ENCODE measurements around the gene TSACC.

Gene TSACC

DNA sequence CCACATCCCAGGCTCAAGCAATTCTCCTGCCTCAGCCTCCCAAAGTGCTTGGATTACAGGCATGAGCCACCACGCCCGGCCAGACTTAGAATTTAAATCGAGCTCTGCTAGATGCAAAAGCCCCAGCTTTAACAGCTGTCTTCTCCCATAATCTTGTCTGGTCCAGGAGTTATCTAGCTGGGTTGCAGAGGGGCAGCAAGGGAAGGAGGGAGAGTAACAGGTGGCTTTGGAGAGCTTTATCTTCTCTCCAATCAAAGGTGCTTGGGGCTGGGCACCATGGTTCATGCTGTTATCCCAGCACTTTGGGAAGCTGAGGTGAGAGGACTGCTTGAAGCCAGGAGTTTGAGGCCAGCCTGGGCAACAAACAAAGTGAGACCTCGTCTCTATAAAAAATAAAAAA lies 34.5 kb downstream of the TSACC start:
- in situ Hi-C loops (cut with HindIII; ENCODE audit: low sequenced_read_pairs), result no loop called here

DNA sequence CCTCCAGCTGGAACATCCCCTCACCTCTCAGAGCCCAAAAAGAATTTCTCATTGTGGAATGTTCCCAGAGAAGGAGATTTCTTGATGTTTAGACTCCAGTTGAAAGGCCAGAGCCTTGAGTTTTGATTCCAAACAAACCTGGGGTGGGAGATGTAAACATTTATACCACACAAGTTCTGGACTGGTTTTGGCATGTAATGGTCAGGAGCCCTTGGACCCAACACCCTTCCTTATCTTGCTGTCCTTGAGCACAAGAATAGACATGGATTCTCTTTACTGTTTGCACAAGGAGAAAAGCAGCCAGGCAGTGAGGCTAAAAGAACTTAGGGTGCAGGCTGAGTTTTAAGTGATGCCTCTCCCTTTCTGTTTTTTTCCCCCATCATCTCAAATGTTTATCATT lies 35.2 kb downstream of the TSACC start:
- in situ Hi-C loops (cut with HindIII; ENCODE audit: low sequenced_read_pairs), result no loop called here

DNA sequence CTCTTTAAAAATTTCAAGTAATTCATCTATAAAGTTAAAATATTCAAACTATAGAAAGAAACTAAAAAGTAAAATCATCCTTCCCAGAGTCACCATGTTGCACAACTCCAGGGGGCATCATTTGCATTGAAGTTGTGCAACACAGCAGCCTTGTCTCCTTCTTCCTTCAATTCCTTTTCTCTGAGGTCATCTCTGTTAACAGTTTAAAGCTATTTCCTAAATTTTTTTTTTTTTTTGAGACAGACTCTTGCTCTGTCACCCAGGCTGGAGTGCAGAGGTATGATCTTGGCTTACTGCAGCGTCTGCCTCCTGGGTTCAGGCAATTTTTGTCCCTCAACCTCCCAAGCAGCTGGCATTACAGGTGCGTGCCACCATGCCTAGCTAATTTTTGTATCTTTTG lies 37.8 kb downstream of the TSACC start:
- in situ Hi-C loops (cut with HindIII; ENCODE audit: low sequenced_read_pairs), result no loop called here

DNA sequence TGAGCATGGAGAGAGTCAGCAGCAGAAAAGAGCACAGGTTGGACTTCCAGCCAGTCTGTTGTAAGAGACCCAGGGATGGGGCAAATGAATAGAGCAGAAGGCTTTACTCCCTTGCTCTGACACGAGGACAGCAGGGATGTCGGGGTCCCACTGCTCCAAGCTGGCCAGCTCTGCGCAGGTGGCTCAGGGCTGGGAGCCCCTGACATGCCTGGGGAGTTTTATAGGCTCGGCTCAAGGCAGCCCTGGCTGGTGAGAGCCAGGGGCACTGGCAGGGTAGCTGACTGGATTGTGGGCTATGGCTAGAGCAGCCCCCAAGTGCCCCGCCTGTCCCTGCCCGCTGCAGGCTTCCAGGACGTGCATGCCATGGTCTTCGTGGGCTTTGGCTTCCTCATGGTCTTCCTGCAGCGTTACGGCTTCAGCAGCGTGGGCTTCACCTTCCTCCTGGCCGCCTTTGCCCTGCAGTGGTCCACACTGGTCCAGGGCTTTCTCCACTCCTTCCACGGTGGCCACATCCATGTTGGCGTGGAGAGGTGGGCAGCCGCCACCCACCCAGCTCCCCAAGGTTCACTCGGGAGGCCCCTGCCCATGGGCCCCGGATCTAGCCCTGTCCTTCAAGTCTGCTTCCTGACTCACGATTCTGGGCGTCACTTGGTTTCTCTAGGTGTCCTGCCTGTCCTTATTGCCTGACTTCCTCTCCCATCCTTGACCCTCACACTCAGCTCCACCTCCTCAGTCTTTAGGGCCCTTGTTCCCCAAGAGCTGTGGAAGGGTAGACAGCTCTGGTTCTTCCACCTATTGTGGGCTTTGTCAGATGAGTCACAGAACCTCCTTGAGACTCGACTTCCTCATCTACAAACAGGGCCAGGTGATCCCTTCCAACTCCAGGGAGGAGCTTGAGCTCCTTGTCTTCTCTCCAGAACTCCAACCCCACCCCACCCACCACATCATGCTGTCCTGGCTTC lies 38.9 kb downstream of the TSACC start:
- in situ Hi-C loops (cut with HindIII; ENCODE audit: low sequenced_read_pairs), result no loop called here

DNA sequence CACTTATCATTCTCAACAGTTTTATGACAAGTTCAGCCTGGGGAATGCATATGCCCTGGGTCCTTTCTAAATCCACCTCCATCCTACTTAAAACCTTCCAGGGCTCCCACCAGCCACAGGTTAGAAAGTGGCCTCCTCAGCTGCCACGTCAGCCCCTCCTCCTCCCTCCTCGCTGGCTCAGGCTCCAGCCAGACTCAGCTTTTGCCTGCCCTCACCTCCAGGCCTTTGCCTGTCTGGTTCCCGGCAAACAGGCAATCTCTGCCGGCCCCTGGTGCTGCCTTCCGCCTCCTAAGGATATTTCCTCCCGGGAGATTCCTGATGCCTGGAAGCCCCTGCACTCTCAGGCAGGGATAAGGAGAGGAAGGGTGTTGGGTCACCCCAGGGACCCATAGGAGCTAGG lies 40.2 kb downstream of the TSACC start:
- in situ Hi-C loops (cut with HindIII; ENCODE audit: low sequenced_read_pairs), result no loop called here

DNA sequence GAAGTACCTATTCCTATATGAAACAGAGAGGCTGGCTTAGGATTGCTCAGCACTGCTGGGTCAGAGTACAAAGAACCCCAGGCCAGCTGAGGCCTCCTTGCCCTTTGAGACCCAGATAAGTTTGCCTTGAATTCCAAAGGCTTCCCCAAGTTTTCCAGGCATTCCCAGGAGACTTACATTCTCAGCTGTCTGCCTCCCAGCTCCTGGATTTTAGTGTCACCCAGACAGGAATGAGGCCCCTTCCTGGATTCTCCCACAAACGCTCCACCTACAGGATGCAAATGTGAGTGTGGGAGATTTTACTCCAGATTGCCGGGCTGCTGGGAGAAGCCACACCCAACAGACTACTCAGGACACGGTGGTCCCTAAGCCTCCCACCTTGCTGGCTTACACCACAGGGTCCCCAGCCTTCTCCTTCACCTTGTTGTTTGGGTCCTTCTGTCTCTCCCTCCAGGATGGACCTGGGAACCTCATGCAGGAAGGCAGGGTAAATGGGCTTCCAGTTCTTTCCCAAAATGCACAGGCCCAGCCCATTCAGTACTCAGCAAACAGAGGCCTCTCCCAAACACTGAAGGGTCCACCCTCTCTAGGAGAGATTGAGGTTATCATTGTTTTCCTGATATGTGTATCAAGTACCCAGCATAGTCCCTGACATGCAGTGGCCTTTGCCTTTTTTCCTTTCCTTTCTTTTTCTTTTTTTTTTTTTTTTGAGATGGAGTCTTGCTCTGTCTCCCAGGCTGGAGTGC lies 41.3 kb downstream of the TSACC start:
- in situ Hi-C loops (cut with HindIII; ENCODE audit: low sequenced_read_pairs), result no loop called here

DNA sequence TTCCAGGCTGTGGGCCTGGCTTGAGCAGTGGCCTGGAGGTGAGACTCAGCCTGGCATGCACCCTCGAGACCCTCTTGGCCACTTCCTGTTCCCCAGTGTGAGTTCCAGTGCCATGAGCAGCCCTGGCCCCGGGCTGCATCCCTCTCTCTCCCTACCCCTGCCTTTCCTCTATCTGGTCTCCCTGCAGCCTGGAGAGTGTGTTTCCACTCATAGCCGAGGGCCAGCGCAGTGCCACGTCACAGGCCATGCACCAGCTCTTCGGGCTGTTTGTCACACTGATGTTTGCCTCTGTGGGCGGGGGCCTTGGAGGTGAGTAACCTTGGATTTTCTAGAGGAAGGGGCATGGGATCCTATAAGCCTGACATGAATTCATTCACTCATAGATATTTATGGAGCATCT lies 44.2 kb downstream of the TSACC start:
- in situ Hi-C loops (cut with HindIII; ENCODE audit: low sequenced_read_pairs), result no loop called here

DNA sequence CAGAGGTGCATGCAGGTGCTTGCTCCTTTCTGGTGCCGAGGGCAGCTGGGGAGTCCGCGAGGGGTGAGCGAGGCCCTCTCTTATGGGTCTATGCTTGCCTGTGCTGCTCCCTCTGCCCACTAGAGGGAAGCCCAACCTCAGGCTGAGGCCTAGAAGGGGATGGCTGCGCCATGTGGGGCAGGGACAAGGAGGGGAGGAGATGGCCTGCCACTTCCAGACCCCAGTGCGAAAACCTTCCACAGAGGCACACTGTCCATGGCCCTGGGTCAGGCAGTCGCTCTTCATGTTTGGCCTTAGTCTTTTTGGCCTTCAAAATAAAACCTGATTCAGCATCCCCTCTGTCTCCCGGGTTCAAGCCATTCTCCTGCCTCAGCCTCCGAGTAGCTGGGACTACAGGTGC lies 44.7 kb downstream of the TSACC start:
- in situ Hi-C loops (cut with HindIII; ENCODE audit: low sequenced_read_pairs), result no loop called here

DNA sequence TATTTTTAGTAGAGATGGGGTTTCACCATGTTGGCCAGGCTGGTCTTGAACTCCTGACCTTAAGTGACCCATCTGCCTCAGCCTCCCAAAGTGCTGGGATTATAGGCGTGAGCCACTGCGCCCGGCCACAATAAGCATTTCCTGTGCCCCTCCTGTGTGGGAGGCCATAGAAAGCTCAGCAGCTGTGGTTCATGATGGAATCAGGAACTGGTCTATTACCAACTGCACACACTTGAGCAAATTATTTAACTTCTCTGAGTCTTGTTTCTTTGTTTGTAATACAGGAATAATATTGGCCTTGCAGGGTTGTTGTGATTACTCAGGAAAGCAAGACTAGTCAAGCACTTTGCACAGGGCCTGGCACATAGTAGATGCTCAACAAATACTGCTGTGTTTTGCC lies 45.7 kb downstream of the TSACC start:
- in situ Hi-C loops (cut with HindIII; ENCODE audit: low sequenced_read_pairs), result no loop called here

DNA sequence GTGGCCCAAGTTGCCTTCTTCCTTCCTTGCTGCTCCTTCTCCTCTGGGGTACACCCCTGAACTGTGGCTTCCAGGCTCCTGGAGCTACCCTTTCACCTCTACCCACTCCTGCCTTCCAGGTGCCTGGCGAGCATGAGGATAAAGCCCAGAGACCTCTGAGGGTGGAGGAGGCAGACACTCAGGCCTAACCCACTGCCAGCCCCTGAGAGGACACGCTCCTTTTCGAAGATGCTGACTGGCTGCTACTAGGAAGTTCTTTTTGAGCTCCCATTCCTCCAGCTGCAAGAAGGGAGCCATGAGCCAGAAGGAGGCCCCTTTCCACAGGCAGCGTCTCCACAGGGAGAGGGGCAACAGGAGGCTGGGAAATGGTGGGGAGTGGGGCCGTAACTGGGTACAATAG lies 46.3 kb downstream of the TSACC start:
- in situ Hi-C loops (cut with HindIII; ENCODE audit: low sequenced_read_pairs), result no loop called here

DNA sequence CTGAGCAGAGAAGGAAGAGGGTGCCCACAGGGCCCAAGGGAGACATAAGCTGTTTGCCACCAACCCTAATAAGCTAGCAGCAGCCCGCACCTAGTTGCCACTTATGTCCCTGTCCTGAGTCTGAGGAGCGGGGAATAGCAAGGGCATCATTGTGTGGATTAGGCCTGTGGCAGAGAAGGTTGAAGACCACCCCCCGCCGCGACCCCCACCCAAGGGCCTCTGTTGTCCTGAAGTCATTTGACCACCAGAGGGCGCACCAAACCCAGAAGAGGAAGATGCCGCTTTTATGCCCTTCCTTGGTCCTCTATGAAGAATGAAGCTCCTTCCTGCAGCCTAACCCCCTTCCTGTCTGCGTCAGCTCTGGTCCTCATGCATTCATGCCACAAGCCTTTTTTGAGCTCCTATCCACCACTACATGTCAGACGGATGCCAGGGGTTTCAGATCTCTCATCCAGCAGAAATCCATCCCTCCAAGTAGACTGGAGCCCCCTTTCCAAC lies 47.3 kb downstream of the TSACC start:
- in situ Hi-C loops (cut with HindIII; ENCODE audit: low sequenced_read_pairs), result no loop called here

DNA sequence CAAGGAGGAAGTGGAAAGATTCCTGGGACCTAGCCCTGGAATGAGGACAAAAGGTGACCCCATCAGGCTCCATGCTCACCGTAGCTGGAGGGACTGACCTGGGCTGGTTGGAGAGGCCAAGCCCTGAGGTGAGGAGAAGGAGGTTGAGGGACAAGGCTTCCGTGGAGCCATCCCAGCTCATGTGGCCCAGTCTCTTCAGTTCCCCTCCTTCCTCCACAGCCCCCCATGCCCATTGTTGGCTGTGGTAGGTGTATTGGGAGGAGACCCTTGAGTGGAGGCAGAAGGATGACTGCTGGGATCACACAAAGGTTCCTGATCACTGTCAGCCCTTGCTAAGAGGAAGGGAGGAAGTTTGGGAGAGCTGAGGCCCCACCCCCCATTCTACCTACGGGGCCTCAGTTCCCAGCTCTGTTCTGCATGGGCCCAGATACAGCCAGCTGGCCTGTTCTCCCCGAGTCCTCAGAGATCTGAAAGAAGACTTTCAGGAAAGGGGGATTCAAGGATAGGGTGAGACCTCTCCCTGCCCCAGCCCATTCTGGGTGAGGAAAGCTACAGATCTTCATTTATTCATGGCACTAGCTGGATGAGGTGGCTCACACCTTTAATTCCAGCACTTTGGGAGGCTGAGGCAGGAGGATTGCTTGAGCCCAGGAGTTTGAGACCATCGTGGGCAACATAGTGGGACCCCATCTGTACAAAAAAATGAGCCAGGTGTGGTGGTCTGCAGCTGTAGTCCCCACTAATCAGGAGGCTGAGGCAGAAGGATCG lies 48.0 kb downstream of the TSACC start:
- in situ Hi-C loops (cut with HindIII; ENCODE audit: low sequenced_read_pairs), result no loop called here

DNA sequence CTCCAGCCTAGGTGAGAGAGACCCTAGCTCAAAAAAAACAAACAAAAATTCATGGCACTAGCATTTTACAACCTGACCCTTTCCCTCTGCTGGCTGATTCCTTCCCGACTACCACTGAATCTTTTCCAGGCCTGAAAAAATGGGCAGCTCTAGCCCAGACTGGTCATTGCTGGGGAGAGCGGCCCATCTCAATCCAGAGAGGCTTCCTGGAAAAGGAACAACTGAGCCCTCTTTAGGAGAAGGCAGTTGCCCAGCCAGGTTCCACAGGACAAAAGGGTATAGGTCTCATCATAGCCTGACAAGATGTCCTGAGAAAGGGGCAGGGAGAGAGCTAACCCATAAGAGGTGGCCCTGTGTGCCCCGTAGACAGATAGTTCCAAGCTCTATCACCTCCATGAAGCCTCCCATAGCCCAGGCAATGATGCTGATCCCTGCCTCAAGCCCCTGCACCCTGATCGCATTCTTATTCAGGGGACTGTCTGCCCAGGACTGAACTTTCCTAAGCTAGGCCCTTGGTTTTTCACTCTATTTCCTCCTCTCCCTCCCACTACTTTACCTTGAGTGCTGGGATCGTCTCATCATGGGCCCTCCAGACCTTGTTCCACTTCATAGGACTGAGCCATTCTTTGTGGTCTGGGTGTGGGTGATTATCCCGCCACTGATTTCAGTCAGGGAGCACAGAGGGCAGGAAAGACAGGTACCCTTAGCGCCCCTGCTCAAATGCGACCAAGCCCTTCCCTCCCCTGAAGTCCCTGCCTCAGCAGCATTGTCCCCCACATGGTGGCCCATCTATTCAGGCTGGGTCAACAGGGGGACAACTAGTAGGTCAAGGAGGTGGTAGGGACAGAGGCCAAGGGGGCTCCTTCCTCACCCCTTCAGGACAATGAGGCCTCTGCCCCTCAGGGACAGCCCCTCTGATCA lies 48.9 kb downstream of the TSACC start:
- in situ Hi-C loops (cut with HindIII; ENCODE audit: low sequenced_read_pairs), result no loop called here

DNA sequence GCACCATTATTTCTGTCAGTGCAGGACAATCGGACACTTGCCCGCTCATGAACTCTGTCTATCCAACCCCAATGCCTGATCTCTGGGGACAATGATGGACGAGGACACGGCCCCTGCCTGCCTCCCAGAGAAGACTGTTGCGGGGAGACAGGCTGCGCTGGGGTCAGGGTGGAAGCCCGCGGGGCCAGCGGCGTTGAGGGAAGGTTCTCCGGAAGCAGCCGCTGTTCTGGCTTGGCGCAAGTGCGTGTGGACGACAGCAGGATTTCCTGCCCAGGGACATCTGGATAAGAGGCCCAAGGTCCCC lies 49.5 kb downstream of the TSACC start:
- in situ Hi-C loops (cut with HindIII; ENCODE audit: low sequenced_read_pairs), result no loop called here

DNA sequence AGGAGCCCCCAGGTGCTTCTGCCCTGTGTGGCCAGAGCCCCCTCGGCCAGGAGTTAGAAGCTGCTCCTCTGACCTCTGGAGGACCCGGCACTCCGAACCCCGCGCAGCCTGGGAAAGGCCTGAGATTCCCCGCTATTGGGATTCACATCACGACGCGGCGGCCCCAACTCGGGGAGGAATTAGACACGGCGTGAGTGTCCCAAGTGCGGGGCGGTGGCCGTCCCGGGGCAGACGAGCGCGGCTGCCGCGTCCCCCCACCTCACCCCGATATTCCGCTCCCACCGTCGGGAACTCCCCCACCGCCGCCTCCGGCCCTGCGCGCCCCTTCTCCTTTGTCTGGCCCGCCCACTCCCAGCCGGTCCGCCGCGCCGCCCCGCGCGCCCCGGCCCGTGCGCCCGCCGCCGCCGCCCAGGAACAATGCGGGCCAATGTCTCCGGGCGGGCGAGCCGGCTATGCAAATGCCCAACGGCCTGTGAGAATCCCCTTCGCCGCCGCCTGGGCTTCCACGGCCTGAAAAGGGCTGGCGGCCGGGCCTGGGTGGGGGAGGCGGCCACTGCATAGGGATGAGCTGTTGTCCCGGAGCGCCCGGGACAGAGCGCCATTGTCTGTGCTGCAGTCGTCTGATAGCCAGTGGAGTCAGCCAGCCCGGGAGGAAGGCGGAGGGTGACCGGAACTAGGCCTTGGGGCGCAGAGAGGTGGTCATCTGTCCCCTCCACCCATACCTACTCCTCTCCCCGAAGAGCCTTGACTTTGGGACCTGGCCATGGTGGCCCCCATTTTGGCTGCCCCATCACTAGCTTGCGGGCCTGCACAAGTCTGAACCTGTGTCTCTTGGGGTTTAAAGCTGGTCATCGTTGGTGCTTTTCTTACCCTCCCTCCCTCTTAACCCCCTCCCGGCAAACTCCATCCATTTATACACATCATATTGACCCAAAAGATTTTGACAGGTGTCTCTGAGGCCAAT lies 50.1 kb downstream of the TSACC start:
- in situ Hi-C loops (cut with HindIII; ENCODE audit: low sequenced_read_pairs), result no loop called here

DNA sequence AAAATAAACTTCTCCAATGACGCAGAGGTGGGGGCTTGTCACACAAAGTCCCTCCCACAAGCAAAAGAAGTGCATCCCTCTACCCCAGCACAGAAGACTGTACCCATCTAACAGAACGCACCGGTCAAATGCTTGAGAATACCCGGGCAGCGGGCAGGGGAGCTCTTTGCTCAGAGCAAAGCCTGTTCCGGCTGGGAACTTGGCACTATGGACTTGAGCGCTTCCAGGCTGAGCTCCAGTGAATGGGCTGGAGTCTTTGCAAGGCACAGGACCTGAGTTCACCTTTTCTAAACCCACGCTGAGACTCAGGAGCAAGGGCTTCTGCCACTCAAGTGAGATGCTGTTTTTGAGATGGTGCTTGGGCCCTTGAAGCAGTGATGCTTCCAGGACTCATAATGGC lies 51.0 kb downstream of the TSACC start:
- in situ Hi-C loops (cut with HindIII; ENCODE audit: low sequenced_read_pairs), result no loop called here

DNA sequence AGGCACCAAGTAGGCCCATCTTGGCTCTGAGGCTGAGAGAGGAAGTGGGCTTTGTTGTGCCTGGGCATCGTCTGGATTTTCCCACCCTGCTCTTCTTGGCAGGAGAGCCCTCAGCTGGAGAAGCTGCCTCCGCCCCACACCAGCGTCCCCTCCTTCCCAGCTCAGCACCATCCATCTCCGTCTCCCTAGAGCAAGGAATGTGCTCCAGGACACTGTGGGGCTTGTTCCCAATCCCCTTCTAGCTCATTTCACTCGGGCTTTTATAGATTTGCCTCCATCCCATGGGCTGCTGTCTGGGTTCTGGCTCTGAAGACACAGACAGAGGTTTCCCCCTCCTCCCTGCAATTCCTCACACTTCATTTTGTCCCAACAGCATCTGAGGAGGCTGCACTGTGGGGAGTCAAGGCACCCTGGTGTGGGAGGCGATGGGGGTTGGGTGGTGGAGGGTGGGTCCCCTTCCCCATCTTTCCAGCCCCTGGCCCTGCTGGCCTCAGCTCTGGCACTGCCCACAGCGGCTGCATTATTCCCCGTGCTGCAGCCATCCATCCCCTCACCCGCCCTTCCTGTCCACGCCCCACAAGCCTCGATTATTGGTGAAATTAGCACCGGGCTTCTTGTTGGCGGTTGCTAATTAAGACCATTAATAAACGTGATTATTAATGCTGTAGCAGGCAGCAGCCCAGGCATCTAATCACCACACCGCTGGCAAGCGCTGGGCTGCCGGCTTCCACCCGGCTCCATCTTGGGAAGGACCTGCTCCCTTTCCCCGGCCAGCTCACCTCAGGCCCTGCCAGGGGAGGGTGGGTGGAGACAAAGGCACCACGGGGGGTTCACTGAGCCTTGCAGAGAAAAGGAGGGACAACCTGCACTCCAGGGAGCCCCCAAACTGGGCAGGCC lies 52.4 kb downstream of the TSACC start:
- in situ Hi-C loops (cut with HindIII; ENCODE audit: low sequenced_read_pairs), result no loop called here

DNA sequence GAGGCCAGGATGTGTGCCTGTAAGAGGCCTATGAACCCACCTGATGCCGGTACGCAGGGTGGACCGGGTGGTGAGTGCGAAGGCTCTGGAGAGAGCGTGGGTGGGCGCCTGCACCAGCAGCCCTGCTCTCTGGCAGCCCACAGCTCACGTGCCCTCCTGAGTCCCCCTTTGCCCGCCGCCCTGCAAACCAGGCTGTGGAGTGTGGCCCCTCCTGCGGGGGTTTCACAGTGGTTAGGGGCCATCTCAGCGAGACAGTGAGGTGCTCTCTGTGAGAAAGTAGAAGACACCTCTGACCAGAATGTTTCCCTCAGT lies 53.0 kb downstream of the TSACC start:
- in situ Hi-C loops (cut with HindIII; ENCODE audit: low sequenced_read_pairs), result no loop called here

All from DLD1 (cell line).